Panc1 (cell line): ENCODE results near the gene CAMKK2. TPM values are rescaled to one million over a fixed set of nuclear protein-coding genes. Genes with fewer than 3 reads are reported as not detected.

Experiments used
- ATAC-seq: fragments of 200-7000 bp; cut with Tn5 transposase; 2 replicates; pipeline ENCODE4 v1.9.1; 2020; ENCODE audit warnings: mild to moderate bottlenecking, moderate library complexity
- BruUV-seq: library from RNA; stranded (reverse); fragments of 400-500 nt; replicated peaks from 2 replicates; lab custom pipeline; 2021; lab: Mats Ljungman, UMichigan
- CTCF ChIA-PET: fragments of 300-600 bp; sonication (Branson Sonifier 250); formaldehyde crosslinking; loops from one replicate; lab custom pipeline; 2022; ENCODE audit warnings: antibody characterized with exemption; lab: Charles Lee
- POLR2A ChIA-PET: fragments of 300-600 bp; sonication (Branson Sonifier 250); formaldehyde crosslinking; loops from one replicate; lab custom pipeline; 2022; ENCODE audit warnings: antibody characterized with exemption; lab: Charles Lee
- DNase-seq: peaks from one replicate; pipeline ENCODE4 v3.0.0-alpha.2; 2010; ENCODE audit warnings: low read depth, low spot score
- H3K27ac ChIP-seq: 2 replicates; pipeline ENCODE4 v1.5.1; 2011; ENCODE audit warnings: mild to moderate bottlenecking, low read length, inconsistent platforms
- H3K27me3 ChIP-seq: fragments of 200-500 bp; sonication (Bioruptor generic); 2 replicates; pipeline ENCODE4 v1.6.0; 2014; ENCODE audit warnings: low read length, inconsistent platforms; ENCODE audit not compliant: control insufficient read depth, insufficient read depth
- H3K36me3 ChIP-seq: fragments of 200-500 bp; sonication (Bioruptor generic); 2 replicates; pipeline ENCODE4 v1.5.1; 2014; ENCODE audit warnings: inconsistent platforms, mild to moderate bottlenecking, low read length, moderate library complexity; ENCODE audit not compliant: control insufficient read depth, insufficient read depth
- H3K4me1 ChIP-seq: 2 replicates; pipeline ENCODE4 v1.5.1; 2011; ENCODE audit warnings: inconsistent platforms, mild to moderate bottlenecking, low read length, moderate library complexity; ENCODE audit not compliant: control insufficient read depth, insufficient read depth
- H3K4me3 ChIP-seq, 2 experiments: 2 replicates each; pipeline ENCODE4 v1.5.1; 2011 to 2012; ENCODE audit warnings: low read depth in 2 of 2, low read length in 2 of 2, mild to moderate bottlenecking in 2 of 2, inconsistent platforms in 1 of 2, moderate library complexity in 1 of 2
- H3K9me3 ChIP-seq: fragments of 200-500 bp; sonication (Bioruptor generic); 2 replicates; pipeline ENCODE4 v1.5.1; 2014; ENCODE audit warnings: low read depth, mild to moderate bottlenecking, inconsistent platforms, low read length, moderate library complexity; ENCODE audit not compliant: control insufficient read depth, insufficient read depth
- CTCF ChIP-seq: fragments of 450-650 bp; IDR thresholded peaks from 2 replicates; pipeline ENCODE4 v1.5.1; 2017; ENCODE audit warnings: mild to moderate bottlenecking
- POLR2AphosphoS5 ChIP-seq: IDR thresholded peaks from 2 replicates; pipeline ENCODE4 v1.6.1; 2012; ENCODE audit warnings: mild to moderate bottlenecking, low read depth, low read length, moderate library complexity
- REST ChIP-seq, 2 experiments: IDR thresholded peaks; 2 replicates each; pipeline ENCODE4 v1.6.1; 2011 to 2012; ENCODE audit warnings: low read depth in 2 of 2, control low read depth in 1 of 2, low read length in 1 of 2, mild to moderate bottlenecking in 1 of 2, moderate library complexity in 1 of 2; ENCODE audit not compliant: insufficient read depth in 1 of 2
- SIN3A ChIP-seq: IDR thresholded peaks from 2 replicates; pipeline ENCODE4 v1.6.1; 2012; ENCODE audit warnings: low read depth, mild to moderate bottlenecking, low read length, moderate library complexity, borderline replicate concordance; ENCODE audit not compliant: insufficient read depth
- TCF7L2 ChIP-seq: IDR thresholded peaks from 2 replicates; pipeline ENCODE4 v1.6.1; 2011; ENCODE audit warnings: mild to moderate bottlenecking, low read depth, low read length, inconsistent platforms
- in situ Hi-C: cut with HindIII; loops from 2 replicates; pipeline ENCODE4 v1.10.0; 2016; ENCODE audit warnings: low sequenced_read_pairs, low pct_unique_long_range_greater_than_20kb
- intact Hi-C: fragments of 100-400 bp; cut with micrococcal nuclease; formaldehyde crosslinking; loops from one replicate; pipeline ENCODE4 v1.10.0; 2022; ENCODE audit not compliant: unreplicated experiment
- total RNA-seq: library from RNA; stranded (reverse); gene quantifications from one replicate; pipeline ENCODE4 v1.2.1, GENCODE V29; 2021; ENCODE audit not compliant: unreplicated experiment

CAMKK2 gene
- total RNA-seq, 1 experiment from 2014 or later, result 37.8 TPM

- in situ Hi-C loops (no loop called here), intact Hi-C loops (no loop called here)
- ChIA-PET POLR2A (interaction anchor here (0.7 kb wide), 1 partner anchor 11 kb away, joined by 3 read pairs; no protein-coding TSS in a partner anchor), CTCF (no interaction called here)
- DNase-seq (no peak), ATAC-seq (no peak)
- H3K4me3 ChIP-seq, result no peak overlapping the region
- H3K4me1 ChIP-seq, result no peaks in the 10 kb centered on the region
- BruUV-seq, result no TSS peak
- no peak overlapping the region for H3K27ac ChIP-seq
- H3K27me3 ChIP-seq, result no peaks in the 10 kb centered on the region; the same call in 1 of the 2 replicates
- TF ChIP-seq CTCF (no peak), SIN3A (no peak), POLR2AphosphoS5 (no peak), REST (IDR thresholded peaks at IDR 0.05; ENCODE audit: insufficient read depth in 1 of 2, low read depth in 2 of 2, low read length in 1 of 2) (no peak), TCF7L2 (no peak)
- H3K9me3 ChIP-seq, result no peaks in the 10 kb centered on the region
- no peaks in the 10 kb centered on the region for H3K36me3 ChIP-seq
These were observed 91.0 kb downstream of the CAMKK2 start for GRCh38 chr12:121205491-121205890.

GRCh38 chr12:121203482-121203881 is 93.0 kb downstream of the CAMKK2 start:
- POLR2A ChIA-PET, result no interaction called here
- CTCF ChIA-PET, result no interaction called here
- H3K9me3 ChIP-seq, result no peaks in the 10 kb centered on the region

More at GRCh38 chr12:121203482-121203881, 93.0 kb downstream of the CAMKK2 start:
- no peak for TF ChIP-seq SIN3A
- no peak for TF ChIP-seq REST (IDR thresholded peaks at IDR 0.05; ENCODE audit: insufficient read depth in 1 of 2, low read depth in 2 of 2, low read length in 1 of 2)
- TF ChIP-seq POLR2AphosphoS5, result no peak
- TF ChIP-seq CTCF, result no peak
- no peak for TF ChIP-seq TCF7L2
- Histone ChIP-seq H3K36me3 (no peaks in the 10 kb centered on the region), H3K4me1 (no peaks in the 10 kb centered on the region), H3K27me3 (no peaks in the 10 kb centered on the region; the same call in 1 of the 2 replicates), H3K4me3 (no peak overlapping the region), H3K27ac (no peak overlapping the region)
- BruUV-seq, result no TSS peak
- intact Hi-C loops, result no loop called here
- ATAC-seq (no peak), DNase-seq (no peak)
- in situ Hi-C loops, result no loop called here
